ENCODE measurements around the gene ACTR3.

DNA sequence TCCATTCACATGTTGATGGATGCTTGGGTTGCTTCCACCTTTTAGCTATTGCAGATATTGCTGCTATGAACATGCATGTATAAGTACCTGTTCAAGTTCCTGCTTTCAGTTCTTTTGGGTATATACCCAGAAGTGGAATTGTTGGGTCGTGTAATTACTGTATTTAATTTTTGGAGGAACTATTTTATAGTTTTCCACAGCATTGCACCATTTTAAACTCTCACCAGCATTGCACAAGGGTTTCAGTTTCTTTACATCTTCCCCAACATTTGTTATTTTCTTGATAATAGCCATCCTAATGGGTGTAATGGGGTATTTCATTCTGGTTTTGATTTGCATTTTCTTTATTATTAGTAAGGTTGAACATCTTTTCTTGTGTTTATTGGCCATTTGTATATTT lies 16.0 kb downstream of the ACTR3 start:
- TF ChIP-seq, protein P1, sequence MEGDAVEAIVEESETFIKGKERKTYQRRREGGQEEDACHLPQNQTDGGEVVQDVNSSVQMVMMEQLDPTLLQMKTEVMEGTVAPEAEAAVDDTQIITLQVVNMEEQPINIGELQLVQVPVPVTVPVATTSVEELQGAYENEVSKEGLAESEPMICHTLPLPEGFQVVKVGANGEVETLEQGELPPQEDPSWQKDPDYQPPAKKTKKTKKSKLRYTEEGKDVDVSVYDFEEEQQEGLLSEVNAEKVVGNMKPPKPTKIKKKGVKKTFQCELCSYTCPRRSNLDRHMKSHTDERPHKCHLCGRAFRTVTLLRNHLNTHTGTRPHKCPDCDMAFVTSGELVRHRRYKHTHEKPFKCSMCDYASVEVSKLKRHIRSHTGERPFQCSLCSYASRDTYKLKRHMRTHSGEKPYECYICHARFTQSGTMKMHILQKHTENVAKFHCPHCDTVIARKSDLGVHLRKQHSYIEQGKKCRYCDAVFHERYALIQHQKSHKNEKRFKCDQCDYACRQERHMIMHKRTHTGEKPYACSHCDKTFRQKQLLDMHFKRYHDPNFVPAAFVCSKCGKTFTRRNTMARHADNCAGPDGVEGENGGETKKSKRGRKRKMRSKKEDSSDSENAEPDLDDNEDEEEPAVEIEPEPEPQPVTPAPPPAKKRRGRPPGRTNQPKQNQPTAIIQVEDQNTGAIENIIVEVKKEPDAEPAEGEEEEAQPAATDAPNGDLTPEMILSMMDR (IDR thresholded peaks at IDR 0.05) = no peak
- TF ChIP-seq POLR2A (IDR thresholded peaks at IDR 0.05) = no peak

Data from testis (tissue), 2 donors.